AG08395 (cell line): Measurements from ENCODE around the gene CALN1.
A peak's percentile ranks its signal among the peaks of the same experiment; 100 is the strongest.

ENCODE experiments used
- DNase-seq: peaks from one replicate; pipeline ENCODE4 v3.0.0; 2012; ENCODE audit warnings: mixed read lengths, low spot score

Gene CALN1

DNA sequence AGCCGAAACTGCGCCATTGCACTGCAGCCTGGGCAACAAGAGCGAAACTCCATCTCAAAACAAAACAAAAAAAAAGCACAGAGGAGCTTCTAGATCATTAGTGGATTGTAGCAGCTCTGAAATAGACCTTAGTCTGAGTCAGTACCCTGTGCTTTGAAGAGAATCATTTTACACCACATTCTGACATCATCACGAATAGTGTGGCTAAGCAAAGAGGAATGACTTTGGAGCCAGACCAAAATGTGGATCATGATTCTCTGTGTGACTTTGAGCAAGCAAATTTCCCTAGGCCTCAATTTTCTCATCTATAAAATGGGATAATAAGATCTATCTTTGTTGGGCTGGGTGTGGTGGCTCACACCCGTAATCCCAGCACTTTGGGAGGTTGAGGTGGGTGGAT is 618.9 kb downstream of the CALN1 start:
- DNase-seq, result no peak

DNA sequence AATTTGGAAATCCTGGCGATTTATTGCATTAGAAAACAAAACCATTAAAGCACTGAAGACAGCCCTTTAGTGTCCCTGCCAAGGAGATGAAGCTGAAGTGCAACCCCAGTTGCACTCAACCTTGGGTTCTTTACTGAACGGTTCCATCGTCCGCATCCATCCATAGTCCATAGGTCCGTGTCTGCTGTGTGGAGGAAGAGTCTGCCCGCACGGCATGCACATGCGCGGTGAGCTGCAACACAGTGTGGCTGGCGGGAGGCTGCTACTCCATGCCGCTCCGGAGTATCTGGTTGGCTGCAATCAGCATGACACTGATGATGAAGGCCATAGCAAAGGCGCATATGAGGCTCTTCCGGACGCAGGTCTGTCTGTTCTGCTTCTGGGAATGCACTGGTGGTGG is 624.6 kb downstream of the CALN1 start:
- no peak for DNase-seq

DNA sequence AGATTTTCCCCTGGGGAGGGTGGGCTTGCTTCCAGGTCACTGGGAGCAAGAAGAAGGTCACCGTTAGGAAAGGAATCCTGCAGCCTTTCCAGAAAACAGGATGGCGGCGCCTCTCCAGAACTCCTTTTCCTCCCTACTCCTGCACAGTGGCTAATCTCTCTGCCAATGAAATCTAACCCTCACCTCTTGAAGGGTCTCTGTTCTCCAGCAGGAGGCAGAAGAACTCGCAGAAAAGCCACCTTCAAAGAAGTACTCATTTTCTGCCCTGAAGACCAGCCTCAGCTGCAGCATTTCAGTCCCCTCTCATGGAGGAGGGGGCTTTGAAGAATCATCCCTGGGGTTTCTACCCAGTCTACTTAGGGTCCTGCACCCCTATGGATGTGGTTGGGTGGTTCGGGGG is 626.9 kb downstream of the CALN1 start:
- no peak for DNase-seq

DNA sequence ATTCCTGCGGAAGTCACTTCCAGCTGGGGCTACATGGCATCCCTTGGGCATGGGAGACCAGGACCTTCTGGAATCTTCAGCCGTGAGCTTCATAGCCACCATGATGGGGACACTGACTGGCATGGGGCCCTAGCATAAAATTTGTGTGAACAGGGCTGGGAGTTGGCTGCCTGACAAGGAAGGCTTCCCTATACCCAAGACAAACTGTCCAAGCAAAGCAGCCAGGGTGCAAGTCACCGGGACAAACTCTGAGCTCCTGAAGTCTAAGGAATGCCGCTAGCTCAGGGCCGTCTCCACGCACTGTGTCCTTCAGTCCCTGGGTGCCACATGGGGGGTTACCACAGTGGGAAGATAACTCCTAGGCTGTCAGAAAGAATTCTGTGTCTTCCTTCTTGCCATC is 627.4 kb downstream of the CALN1 start:
- DNase-seq, result no peak

DNA sequence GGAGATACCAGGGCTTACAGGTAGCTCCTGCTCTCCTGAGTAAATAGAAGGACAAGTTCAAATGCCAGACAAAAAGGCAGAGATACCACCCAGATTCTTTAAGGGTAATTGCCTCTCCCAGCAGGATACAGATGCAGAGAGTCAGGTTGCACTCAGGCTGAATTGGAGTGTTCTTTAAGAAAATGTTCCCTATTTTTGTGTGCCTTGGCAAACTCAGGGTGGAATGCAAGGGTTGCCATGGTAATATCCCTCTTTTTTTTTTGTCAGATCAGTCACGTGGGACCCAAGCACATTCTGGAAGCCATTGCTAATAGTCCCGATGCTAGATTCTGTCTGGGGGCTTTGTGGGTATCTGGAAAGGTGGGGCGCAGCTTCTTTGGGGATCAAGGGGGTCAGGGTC is 628.0 kb downstream of the CALN1 start:
- no peak for DNase-seq

DNA sequence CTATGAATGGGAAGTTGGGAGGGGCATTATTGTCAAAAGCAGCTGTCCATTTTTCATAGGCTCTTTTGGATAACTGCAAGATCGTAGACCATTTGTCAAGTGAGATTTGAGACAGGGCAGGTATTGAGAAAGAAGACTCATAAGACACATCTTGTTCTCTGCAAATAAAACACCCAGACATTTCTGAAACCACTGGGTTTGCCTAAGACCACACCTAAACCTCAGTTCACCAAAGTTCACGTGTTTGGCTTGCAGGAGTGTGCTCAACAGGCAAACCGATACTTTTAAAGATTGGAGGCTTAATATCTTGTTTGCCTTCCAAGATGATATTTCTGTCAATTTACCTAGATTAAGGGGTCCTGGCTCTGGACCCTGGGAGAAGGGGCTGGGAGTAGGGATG is 628.4 kb downstream of the CALN1 start:
- no peak for DNase-seq

DNA sequence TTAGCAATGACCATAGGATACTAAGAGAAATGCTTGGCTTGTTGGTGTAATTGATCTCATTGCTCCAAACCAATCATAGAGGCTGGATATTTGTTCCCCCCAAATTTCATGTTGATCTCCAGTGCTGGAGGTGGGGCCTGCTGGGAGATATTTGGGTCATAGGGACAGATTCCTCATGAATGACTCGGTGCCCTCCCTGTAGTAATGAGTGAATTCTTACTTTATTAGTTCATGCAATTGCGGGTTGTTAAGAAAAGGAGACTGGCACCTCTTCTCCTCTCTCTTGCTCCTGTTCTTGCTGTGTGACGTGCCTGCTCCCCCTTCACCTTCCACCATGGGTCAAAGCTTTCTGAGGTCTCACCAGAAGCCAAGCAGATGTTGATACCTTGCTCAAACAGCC is 630.1 kb downstream of the CALN1 start:
- DNase-seq, result no peak

DNA sequence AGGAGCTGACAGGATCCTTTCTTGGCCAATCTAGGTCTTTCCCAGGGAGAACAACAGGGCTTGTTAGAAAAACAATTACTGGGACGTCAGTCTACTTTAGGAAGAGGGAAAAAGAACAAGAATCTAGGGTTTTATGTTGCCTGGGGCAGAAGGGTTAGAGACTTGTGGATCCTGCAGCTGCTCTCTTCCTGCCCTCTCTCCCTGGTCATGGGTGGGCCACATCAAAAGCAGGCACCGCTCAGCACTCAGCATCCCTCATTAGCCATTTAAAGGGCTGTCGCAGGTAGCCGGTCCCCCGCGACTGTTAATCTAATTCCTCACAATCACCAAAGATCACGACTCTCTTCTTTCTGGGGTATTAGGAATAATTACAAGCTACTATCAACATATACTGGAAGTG is 631.9 kb downstream of the CALN1 start:
- no peak for DNase-seq

DNA sequence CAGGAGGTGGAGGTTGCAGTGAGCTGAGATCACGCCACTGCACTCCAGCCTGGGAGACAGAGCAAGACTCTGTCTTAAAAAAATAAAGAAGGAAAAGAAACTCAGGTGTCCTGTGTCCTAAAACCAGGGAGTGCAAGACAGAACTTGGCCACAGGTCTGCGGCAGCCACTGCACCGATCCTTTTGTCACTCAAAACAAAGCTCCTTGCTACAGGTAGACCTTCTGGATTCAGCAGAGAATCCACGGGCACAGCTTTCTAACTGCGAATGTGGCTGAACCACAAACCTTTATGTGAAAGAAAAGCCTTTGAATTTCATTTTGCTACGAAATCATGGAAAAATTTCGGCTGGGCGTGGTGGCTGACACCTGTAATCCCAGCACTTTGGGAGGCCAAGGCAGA is 634.9 kb downstream of the CALN1 start:
- no peak for DNase-seq

DNA sequence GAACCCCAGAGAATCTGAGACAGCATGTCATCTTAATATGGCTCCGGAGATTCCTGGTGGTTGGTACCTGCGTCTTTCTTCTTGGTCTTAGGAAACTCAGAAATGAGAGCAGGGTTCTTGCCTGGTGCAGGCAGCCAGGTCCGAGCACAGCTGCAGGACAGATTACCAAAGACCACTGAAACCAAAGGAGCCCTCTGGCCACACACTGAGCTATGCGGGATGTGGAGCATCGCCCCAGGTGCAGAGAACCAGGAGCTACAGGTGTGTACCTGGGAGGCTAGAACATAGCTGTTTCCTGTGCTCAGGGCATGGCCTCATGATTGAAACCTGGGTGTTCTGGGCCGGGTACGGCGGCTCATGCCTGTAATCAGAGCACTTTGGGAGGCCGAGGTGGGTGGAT is 635.4 kb downstream of the CALN1 start:
- no peak for DNase-seq

DNA sequence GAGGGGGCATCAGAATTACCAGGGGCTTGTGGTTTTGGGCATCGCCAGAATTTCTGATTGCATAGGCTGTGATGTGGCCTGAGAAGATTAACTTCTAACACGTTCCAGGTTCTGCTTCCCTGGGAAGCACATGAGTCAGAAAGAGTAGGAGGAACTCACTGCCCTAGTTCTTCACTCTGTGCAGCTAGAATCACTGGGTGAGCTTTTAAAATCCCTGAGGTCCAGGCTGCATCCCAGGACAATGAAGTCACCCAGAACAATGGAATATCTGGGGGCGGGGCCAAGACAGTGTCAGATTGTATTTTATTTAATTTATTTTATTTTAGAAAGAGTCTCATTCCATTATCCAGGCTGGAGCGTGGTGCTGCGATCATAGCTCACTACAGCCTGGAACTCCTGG is 636.5 kb downstream of the CALN1 start:
- DNase-seq, result no peak

DNA sequence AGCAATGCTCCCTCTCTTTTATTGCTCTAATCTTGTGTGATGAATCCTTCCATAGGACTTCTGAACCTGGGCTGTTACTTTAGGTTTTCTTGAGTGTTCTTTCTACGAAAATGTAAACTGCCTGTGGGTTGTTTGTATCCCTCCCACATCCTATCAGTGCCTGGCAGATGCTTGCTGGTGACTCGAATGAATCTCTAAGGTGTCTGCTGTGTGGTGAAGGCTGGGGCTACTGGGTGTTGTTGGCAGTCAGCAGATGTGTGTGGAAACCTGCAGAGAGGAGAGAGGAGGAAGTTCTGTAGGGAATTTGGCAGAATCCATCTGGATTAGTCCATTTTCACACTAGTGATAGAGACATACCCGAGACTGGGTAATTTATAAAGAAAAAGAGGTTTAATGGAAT is 639.4 kb downstream of the CALN1 start:
- DNase-seq, result no peak

DNA sequence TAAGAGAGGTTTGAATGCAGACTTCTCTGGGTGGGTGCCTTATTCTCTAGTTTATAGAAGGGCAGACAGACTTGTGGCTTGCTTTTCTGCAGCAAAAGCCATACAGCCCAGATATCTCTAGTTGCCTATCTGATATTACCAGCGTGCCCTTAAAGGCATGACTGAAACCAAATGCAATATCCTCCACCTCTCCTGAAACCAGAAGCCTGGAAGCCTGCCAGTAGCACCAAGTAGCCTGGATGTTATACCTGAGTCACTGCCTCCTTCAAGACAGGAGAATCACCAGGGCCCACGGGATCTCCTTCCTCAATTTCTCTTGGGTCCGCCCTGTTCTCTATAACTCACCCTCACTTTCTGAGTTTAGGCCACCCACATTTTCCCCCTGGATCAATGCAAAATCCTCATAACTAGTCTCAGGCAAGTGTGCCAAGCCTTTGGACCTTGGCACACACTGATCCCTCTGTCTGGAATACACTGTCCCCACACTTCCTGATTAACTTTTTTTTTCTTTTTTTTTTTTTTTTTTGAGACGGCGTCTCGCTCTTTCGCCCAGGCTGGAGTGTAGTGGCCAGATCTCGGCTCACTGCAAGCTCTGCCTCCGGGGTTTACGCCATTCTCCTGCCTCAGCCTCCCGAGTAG is 641.8 kb downstream of the CALN1 start:
- no peak for DNase-seq

DNA sequence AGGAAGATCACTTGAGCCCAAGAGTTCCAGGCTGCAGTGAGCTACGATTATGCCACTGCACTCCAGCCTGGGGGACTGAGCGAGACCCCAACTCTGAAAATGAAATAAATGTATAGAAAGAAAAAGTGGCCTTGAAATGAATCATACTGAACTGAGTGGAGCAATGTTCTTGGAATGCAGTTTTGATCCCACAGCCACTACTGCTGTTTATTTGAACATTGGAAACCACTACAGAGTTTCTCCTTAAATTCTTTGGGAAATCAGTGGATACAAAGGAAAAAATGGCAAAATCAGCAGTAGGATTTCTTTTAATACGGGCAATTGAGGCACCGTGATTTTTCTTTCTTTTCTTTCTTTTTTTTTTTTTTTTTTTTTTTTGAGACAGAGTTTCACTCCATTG is 642.8 kb downstream of the CALN1 start:
- DNase-seq, result no peak

DNA sequence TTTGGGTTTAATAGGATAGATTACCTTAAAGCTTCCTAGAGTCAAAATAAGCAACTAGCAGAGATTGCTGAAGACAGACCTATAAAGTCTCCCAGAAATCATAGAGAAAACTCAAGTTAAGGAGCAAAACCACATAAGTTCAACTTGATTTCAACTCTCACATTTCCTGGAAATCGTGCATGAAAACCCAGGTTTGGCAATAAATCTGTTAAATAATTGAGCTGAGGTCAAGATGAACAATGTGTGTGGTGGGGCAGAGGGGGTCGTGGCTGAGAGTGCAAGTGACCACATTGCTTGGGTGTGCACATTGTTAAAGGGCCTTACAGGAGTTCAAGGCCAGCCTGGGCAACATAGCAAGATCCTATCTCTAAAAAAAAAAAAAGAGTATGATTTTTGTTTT is 643.7 kb downstream of the CALN1 start:
- no peak for DNase-seq

DNA sequence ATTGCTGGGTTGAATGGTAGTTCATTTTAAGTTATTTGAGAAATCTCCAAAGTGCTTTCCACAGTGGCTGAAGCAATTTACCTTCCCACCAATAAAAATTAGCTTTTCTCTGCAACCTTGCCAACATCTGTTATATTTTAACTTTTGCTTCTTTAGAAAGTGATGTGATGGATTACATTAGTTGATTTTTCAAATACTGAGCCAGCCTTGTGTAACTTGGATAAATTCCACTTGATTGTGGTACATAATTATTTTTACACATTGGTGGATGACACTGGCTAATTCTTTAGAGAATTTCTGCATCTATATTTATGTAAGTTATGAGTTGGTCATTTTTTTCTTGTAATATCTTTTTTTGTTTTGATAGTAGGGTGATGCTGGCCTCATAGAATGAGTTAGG is 646.1 kb downstream of the CALN1 start:
- DNase-seq, result no peak

DNA sequence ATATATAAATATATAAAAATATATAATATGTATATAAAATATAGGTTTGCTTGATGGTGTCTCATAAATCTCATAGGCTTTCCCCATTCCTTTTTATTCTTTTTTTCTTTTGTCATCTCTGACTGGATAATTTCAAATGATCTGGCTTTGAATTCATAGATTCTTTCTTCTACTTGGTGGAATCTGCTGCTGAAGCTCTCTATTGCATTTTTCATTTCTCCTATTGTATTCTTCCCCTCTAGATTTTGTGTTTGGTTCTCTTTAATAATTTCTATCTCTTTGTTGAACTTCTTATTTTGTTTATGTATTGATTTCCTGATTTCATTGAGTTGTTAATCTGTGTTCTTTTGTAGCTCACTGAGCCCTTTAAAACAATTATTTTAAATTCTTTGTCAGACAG is 650.8 kb downstream of the CALN1 start:
- no peak for DNase-seq

DNA sequence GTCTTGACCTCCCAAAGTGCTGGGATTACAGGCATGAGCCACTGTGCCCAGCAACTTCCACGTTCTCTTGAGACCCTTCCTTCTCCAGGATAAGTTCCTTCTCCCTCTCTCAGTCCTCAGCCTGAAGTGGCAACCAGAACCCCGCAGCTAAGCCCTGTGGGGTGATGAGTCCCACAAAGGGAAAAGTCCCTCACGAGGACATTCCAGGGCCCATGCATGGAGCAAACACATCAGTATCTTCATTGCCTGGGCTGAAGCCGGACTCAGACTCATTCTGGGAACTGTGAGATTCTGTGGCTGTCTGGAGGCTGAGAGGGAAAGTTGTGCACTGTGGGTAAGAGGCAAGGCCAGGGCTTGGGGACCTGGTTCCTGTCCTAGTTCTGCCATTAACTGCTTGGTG is 657.3 kb downstream of the CALN1 start:
- no peak for DNase-seq

DNA sequence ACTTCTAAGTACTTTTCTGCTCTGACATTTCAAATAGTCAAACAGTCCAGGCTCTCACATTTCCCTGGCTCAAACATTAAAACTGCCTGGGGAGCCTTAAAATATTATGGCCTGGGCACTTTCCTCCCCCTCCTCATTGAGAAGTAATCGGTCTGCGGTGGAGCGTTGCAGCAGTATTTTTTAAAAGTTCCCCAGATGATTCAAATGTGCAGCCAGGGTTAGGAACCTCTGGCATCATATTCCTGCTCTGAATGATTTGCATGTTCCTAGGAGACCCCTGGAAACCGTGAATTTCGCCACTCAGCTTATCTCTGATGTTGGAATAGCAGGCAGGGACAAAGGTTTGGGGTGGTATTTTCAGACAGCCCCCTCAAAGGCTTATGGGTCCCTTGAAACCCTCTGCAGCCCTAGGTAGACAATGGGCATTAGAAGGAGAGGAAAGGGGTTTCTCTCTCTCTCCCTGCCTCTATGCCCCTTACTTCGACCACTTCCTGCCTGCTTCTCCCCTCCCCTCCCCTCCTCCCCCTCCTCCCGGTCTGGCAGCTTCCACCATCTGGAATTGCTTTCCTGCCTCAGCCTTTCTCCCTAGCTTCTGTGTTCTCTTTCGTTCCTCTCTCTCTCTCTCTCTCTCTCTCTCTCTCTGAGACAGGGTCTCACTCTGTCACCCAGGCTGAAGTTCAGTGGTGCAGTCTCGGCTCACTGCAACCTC is 658.0 kb downstream of the CALN1 start:
- DNase-seq, result no peak

DNA sequence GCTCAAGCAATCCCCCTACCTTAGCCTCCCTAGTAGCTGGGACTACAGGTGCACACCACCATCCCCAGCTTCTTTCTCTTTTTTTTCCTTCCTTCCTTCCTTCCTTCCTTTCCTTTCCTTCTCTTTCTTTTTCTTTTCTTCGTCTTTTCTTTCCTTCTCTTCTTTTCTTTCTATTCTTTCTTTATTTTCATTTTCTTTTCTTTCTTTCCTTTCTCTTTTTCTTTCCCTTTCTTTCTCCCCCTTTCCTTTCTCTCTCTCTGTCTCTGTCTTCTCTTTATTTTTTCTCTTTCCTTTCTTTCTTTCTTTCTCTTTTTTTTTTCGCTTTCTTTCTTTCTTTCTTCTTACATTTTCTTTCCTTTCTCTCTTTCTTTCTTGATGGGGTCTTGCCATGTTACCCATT is 658.9 kb downstream of the CALN1 start:
- no peak for DNase-seq

DNA sequence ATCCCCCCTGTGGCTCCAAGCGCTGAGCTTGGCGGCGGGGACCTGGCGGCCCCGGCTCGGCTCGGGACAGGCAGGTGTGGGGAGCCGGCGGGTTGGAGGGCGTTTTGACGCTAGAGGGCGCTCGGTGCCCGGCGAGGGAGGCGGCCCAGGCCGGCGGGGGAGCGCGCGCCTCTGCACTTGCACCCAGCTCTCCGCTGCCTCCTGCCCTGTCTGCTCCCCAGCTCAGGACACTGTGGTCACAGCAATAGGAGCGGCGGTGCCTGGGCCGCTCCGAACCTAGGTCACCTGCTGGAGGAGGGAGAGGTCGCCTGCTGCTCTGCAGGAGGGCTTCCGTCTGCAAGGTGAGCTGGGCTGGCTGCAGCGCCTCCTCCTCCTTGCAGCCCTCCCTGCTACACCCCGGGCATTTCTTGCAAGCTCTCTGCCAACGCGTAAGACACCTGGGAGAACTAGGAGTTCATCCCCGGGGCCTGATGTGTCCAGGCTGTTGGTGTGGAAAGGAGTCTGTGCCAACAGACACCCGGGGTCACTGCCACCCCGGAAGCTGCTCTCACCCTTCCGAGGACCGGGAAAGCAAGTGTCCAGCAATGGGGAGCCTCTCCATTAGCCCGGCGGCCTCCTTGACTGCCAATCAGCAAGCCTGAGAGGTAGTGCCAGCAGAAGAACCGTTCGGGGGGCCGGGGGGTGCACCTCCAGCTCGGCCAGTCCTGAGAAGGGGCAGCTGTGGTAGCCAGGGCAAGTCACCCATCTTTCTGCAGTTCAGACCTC is 659.8 kb downstream of the CALN1 start:
- peak; percentile 52 for DNase-seq

DNA sequence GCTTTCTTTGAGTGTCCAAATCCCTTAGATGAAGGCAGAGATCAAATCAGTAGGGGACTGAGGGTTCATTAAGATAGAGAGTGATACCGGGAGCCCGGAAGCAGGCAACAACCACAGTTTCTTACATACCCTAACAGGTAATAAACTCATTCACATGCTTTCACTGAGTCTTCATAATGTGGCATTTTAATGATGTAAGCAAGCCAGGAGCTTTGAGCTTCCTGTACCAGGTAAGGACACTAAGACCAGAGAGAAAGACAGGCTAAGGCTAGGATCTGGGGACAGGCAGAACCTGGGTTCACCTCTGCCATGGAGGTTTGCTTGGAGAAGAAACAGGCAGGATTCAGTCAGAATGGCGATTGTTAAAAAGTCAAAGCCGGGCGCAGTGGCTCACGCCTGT is 661.8 kb downstream of the CALN1 start:
- no peak for DNase-seq

DNA sequence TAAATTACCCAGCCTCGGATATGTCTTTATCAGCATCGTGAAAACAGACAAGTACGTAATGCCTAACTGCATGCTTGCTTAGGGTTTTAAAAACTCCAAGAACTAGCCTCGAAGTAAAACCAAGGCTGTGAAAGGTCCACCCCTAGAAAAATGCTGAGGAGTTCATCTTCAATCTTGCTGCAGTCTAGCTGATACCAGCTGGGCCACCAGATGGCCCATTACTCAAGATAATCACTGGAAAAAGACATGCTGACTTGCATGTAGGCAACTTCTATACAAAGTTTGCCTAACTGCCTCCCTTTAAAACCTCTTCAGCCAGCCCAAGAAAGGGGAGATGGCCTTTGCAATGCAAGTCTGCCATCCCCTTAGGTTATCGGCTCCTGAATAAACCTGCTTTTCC is 666.1 kb downstream of the CALN1 start:
- DNase-seq, result no peak

DNA sequence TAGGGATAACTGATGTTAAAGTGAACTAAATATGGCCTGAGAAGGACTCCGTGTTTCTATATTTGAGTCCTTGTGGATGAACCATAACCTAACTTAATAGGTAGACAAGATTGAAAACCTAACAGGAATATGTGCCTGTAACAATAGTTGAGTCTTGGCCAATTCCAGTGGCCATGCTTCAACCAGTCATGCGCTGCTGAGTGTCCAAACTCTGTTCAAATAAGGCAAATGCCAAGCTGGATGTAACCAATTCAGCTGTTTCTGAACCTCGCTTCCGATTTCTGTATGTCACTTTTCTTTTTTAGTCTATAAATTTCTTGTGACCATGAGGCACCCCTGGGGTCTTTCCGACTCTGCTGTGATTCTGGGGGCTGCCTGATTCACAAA is 672.0 kb downstream of the CALN1 start:
- DNase-seq, result no peak
